Hepatocyte (in vitro differentiated cells): ENCODE measurements around the gene PRMT3.

Experiments
- CTCF ChIP-seq: fragments of 200-600 bp; sonication (generic); IDR thresholded peaks from 2 replicates; pipeline ENCODE4 v1.5.1; 2016; ENCODE audit warnings: antibody characterized with exemption, mild to moderate bottlenecking; ENCODE audit not compliant: poor library complexity
- EZH2 ChIP-seq: fragments of 200-600 bp; sonication (generic); IDR thresholded peaks from 2 replicates; pipeline ENCODE4 v1.6.1; 2016; ENCODE audit warnings: antibody characterized with exemption, mild to moderate bottlenecking, borderline replicate concordance
- EZH2phosphoT487 ChIP-seq: fragments of 200-600 bp; sonication (generic); IDR thresholded peaks from one replicate; pipeline ENCODE4 v1.6.1; 2018; ENCODE audit warnings: antibody characterized with exemption, mild to moderate bottlenecking, low read depth, moderate library complexity; ENCODE audit not compliant: unreplicated experiment, severe bottlenecking

GRCh38 chr11:20369826-20370225, 17.7 kb upstream of the PRMT3 start:
- TF ChIP-seq EZH2 (no peak), CTCF (no peak), EZH2phosphoT487 (no peak)
